GM19035 (cell line): ENCODE results near the gene TIA1.
"Not testable (repeated sequence)": the region's sequence is repeated elsewhere in the genome, so short reads cannot be mapped to it uniquely, and the experiment has no call there.

ENCODE experiments used
- ATAC-seq: cut with Tn5 transposase; IDR thresholded peaks from one replicate; pipeline ENCODE4 v1.9.1; 2021; ENCODE audit not compliant: unreplicated experiment

The TIA1 gene

DNA sequence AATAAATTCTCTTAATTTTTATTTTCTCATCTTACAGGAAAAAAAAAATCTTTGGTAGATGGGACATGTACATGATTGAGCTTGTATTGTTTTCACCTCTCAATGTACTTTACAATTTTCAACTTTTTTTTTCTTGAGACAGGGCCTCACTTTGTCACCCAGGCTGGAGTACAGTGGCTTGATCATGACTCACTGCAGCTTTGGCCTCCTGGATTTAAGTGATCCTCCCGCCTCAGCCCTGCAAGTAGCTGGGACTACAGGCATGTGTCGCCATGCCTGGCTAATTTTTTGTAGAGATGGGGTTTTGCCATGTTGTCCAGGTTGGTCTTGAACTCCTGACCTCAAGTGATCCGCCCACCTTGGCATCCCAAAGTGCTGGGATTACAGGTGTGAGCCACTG, 25.1 kb downstream of the TIA1 start:
- ATAC-seq: not testable (repeated sequence)

DNA sequence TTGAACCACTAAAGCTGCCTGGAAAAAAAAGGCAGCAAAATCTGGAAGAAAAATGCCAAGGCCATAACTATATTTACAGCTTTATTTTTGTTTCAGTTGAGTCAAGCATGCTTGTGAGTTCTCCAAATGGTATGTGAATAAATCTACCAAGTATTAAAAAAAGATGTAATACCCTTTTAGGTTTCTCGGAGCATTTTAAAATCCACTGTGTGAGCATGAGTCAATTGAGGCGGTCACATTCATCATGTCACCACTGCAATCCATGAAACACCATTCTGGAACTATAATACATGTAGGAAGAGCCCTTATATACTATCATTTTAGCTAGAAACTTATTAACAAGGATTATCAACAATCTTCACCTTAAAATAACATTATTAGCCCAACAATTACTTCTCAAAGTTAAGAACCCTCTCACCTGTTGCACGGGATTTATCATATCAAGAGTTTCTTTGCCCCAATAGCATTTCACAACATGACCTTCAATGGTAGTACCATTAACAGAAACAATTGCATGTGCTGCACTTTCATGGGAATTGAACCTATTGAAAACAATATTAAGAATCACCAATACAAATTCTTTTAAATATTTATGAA, 33.4 kb downstream of the TIA1 start:
- ATAC-seq: no peak

DNA sequence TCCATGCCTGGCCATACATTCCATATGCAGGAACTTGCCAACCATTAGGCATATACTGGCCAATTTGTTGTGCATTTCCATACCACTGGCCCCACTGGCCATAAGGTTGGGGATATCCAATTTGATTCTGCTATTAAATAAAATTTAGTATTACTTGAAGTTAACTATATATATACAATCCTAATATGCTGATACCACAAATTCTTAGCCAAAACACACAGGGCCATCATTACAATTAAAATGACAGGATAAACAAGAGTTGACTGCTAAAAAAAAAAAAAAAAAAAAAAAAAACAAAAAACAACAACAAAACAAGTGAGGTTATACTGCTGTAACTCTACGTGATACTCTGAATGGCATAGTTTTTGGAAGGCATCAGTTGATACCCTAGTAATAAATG, 34.1 kb downstream of the TIA1 start:
- ATAC-seq: no peak

DNA sequence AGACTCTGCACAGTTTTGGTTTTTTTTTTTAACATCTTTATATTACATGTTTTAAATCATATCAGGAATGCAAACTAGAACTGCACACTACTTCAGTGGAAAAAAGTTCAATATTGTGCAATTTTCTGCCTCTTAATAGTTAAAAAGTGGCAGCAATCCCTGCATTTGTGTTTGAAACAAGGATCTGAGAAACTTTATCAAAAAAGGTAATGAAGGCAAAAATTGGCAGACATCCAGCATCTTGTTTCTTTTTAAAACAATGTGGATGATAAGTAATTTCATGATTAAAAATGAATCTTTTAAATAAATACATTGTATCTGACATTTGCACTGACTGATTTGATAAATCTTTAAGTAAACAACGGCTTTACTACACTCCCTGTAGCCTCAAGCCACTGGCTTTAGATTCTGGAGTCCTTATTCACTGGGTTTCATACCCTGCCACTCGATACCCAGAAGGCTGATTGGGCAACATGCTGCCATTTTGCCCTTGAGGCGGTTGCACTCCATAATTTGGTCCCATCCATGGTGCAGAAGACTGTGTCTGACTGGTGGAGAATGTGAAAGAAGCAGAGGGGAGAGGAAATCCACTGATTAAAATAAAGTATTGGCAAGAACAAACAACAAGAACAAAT, 36.0 kb downstream of the TIA1 start:
- no peak for ATAC-seq

DNA sequence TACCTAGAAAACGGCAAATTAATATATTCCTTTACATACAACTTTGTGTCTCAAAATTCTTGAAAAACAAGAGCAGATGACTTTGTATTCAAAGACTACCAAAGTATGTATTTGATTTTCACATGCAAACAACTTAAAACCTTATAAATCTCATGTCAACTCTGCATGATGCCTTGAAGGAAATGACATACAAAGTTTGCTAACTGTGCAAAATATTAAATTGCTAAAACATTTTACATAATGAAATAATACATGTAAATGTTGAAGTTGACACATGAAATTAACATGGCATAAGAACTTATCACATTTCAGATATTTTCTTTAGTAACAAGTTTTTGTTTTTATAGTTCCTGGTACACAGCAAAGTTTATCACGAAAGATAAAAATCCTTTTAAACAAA, 36.8 kb downstream of the TIA1 start:
- no peak for ATAC-seq

DNA sequence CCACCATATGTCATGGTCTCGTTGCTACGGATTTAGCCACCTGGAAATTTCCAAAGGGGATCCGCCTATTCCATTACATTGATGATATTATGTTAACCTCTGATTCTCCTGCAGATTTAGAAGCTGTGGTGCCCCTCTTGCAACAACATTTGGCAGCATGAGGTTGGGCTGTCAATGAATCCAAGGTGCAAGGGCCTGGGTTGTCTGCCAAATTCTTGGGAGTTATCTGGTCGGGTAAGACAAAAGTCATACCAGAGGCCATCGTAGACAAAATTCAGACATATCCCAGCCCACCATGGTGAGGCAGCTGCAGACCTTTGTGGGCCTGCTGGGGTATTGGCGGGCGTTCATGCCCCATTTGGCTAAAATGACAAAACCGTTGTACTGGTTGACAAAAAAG, 44.0 kb downstream of the TIA1 start:
- ATAC-seq: no peak

DNA sequence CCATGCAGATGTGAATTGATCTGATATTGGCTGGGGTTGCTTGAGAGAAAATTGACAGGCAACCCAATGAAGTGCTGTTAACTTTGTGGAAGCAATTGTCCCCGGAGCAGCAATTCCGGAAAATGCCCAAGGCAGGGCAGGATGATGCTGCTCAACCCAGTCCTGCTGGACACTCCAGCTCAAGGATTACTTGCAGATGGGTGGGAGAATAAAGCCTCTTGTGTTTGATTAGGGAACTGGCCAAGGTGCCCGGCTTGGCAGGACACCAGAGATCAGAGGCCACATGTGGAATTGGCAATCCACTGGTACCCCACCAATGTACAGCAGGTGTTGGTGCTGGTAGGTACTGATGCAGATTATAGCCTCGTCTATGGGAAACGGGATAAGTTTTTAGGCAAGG, 45.3 kb downstream of the TIA1 start:
- no peak for ATAC-seq

DNA sequence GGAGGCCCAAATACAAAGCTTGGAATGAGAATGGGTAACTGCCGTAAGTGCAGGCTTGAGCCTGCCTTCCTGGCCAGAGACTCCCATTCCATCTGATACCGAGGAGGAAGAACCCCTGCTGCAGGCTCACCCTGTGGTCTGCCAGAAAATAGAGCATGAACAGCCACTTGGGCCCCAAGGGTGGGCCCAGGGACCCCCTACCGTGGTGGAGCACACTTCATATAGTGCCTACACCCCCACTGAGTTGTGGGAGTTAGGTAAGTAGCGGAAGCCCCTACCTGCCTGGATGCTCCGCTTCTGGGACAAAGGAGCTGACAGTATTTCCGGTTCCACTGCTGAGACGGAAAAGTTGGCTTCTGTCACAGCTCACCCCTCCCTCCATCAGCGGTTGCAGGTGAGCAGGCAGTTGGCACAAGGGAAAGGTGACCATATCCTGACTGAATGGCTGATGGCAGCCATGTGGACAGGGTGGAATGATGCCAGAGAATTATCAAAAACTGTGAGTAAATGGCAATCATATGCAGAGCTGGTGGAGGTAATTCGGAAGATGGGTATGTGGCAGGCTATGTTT, 46.1 kb downstream of the TIA1 start:
- no peak for ATAC-seq

DNA sequence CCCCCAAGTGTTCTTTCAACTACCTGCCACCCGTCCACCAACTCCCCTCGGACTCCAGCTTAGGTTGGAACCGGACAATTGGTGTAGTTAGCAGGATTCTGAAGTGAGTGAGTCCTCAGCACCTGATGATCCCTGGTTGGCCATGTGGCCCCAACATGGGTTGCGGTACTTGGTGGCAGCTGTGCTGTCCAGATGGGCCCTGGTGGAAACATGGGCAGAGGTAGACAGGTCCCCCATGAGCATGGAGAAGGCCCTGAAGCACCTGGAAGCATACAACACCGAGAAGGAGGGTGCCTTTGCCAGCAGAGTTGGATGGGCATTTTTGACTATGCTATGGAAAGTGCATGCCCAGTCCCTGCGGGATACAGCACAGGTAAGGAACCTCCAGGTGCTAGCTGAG, 46.6 kb downstream of the TIA1 start:
- no peak for ATAC-seq

DNA sequence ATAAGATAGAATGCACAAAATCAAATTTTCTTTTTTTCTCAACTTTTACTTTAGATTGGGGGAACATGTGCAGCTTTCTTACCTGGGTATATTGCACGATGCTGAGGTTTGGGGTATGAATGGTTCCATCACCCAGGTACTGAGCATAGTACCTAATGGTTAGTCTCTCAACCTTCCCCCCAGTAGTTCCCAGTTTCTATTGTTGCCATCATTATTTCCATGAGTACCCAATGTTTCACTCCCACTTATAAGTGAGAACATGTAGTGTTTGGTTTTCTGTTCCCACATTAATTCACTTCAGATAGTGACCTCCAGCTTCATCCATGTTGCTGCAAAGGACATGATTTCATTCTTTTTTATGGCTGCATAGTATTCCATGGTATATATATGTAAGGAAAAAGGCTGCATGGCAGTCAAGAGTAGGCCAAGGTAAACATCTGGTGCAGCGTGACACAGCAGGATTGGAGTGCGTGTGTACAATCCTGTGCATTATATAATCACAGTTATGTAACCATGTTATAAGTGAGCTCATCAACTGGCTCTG, 47.1 kb downstream of the TIA1 start:
- ATAC-seq: no peak

DNA sequence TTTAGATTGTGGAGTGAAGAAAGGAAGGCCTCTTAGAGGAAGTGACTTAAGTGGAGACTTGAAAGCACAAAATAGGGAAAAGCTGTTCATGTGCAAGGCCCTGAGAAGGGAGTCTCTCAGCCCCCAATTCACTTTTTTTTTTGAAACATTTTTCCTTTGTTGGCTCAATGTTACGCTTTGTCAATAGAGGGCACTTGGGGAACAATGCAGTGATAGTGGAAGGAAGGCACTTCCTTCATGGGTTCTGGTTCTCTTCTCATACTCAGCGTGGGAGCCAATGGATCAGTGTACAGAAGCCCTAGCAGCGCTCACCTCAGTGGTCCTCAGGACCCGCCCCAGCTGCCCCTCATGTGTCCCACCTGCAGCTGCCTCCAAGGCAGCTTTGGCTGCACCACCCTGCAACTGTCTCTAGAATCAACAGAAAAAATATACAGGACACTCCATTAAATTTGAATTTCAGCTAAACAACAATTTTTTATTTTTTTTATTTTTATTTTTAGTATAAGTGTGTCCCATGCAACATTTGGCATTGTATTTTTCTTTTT, 49.0 kb downstream of the TIA1 start:
- no peak for ATAC-seq

DNA sequence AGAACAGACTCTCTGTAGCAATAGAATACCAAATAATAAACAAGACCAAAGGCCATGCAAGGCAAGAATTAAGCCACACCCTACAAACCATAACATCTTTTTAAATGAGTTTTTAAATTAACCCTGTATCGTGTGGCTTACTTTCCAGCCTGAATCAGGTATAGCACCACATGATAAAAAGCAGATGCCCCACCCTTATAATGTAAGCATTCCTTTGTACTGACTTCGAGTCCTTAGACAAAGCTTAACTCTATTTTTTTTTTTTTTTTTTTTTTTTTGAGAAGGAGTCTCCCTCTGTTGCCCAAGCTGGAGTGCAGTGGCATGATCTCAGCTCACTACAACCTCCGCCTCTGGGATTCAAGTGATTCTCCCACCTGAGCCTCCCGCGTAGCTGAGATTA, 55.9 kb downstream of the TIA1 start:
- no peak for ATAC-seq

DNA sequence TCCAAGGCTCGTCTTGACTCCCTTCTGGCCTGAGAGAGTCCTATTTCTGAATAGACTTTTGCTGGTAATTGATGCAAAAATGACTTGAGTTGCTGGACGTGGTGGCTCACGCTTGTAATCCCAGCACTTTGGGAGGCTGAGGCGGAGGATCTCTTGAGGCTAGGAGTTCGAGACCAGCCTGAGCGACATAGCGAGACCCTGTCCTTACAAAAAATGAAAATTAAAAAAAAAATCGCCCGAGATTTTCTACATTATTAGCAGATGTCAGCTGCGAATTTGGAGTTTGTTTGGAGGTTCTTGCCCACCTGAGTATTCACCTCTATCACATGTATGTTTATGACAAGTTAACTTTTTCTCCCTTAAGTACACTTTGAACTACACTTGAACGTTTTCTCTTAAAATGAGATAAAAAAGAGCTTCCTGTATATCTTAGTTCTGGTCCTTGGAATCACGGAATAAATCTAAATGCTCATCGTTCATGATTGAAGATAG, 57.1 kb downstream of the TIA1 start:
- no peak for ATAC-seq

DNA sequence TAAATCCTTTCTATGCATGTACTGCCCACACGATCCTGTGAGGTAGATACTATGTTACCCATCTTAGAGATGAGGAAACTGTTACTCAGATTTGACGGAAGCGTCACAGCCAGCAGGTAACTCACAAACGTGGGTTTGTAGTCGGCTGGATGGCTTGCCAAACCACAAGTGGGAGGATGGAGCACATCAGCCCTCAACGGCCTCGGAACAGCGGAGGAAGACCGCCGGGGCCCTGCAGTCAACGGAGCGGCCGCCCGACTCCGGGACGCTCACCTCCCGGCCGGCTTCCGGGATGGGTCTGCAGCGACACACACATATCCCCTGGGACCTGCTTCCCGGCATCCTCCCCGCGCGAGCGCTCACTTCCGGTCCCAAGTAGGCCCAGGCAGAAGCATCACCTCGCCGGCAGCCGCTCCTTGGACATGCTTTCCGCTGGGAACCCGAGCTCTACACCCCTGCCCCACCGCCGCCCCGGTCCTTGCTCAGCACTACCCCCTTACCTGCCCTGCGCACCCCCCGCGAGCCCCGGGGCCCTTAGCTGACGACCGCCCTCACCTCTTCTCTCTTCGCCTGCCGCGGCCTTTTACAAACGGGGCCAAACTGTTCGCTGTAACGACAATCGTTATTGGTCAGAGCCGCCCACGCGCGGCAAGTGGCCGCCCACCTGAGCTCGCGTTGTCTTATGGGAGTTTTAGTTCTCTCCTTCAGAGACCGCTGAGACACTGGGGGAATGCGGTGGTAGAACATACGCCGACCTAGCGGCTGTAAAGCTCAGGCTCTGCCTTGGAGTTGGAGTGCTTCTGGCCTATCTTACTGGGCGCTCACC, 57.8 kb downstream of the TIA1 start, which contains the start of gene C2orf42:
Gene C2orf42, minus strand, starts transcription at position 602 of the 826 bp plus-strand sequence. CDS start 9,034 bp downstream, outside the sequence.
- peak; percentile 89 for ATAC-seq

DNA sequence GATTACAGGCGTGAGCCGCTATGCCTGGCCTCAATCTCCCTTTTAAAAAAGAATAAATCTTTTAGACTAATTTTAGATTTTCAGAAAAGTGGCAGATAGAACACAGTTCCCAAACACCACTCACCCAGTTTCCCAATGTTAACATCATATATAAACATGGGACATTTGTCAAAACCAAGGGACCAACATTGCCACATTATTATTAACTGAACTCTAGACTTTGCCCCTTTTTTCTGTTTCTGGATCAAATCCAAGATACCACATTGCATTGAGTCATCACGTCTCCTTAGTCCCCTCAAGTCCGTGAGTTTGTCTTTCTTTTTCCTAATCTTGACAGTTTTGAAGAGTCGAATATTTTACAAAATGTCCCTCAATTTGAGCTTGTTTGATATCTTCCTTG, 60.0 kb downstream of the TIA1 start:
- ATAC-seq: no peak

DNA sequence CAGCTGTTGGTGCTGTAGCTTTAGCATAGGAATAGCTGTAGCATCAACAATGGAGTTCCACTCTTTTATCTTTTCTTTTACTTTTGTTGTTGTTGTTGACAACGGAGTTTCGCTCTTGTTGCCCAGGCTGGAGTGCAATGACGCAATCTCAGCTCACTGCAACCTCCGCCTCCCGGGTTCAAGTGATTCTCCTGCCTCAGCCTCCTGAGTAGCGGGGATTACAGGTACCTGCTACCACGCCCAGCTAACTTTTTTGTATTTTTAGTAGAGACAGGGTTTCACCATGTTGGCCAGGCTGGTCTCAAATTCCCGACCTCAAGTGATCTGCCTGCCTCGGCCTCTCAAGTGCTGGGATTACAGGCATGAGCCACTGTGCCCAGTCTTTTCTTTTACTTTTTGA, 61.3 kb downstream of the TIA1 start:
- not testable (repeated sequence) for ATAC-seq

DNA sequence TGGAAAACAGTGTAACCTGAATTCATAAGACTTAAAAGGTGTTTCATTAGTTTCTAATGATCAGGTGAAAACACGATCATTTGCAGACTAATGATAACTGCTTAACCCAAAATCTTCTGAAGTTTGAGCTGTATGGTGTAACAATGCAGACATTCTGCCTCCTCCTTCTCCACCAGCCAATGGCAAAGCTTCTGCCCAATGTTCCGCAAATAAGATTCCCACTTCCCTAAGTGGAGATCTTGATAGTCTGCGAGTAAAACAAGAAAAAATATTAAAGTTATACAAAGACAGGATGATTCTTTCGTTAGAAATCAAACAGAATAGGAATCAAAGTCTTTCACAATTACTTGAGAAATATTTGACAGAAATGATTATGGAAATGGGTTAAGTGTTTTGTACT, 65.7 kb downstream of the TIA1 start:
- ATAC-seq: no peak

DNA sequence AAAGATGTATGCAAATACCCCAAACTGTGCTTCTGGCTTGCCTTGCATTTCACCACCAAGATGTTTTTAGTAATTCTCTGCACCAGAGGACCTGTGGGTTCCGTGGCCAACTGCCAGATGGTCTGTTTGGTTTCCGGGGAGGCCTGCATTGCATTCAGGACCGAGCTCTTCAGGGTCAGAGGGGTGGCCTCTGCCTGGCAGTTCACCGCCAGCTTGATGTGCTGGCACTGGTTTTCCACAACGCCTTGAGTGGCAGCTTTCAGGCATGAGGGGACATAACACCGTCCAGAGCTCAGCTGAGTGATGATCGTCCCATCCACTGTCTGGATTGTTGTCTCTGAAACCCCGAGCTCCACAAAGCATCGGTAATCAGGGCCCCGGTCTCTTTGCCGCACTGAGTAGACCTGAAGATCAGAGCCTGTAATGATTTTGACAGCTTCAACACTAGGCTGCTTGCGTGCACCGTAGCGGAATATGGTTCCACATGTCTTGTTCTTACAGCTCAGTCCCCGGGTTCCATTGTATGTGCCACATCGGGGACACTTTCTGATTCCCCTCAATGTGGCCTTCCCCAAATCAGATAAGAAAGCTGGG, 67.0 kb downstream of the TIA1 start:
- ATAC-seq: peak; percentile 77

DNA sequence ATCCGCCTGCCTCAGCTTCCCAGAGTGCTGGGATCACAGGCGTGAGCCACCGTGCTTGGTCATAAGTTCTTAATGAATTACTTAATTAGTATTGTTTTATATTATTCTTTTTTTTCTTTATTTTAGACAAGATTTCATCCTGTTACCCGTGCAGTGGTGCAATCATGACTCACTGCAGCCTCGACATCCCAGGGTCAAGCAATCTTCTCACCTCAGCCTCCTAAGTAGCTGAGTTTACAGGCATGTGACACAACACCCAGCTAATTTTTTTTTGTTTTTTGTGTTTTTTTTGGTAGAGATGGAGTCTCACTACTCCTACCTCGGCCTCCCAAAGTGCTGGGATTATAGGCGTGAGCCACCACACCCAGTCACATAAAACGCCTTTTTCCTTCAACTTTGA, 74.9 kb downstream of the TIA1 start:
- ATAC-seq: no peak

DNA sequence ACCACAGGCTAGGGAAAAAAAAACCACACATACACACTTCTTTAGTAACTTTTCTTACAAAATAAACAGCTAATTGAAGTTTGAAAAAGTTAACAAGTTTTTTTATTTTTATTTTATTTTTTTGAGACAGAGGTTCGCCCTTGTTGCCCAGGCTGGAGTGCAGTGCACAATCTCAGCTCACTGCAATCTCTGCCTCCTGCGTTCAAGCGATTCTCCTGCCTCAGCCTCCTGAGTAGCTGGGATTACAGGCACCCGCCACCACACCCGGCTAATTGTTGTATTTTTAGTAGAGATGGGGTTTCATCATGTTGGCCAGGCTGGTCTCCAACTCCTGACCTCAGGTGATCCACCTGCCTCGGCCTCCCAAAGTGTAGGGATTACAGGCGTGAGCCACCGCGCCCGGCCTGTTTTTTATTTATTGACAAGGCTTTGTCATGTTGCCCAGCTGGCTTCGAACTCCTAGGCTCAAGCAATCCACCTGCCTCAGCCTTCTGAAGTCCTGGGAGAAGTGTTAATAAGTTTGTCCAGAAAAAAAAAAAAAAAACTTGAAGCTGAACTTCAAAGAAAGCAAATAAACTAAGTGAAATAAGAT, 78.7 kb downstream of the TIA1 start:
- ATAC-seq: not testable (repeated sequence)
